Type B pancreatic cell (in vitro differentiated cells): ENCODE results near the gene FBXW7. TPM values are rescaled to one million over a fixed set of nuclear protein-coding genes. Genes with fewer than 3 reads are reported as not detected.
A peak's percentile ranks its signal among the peaks of the same experiment; 100 is the strongest.

ENCODE experiments used
- DNase-seq: peaks from one replicate; pipeline ENCODE4 v3.0.0; 2021; ENCODE audit warnings: mixed read lengths; ENCODE audit not compliant: unreplicated experiment; ENCODE audit errors: extremely low spot score
- H3K27ac Mint-ChIP-seq: 2 replicates; pipeline ENCODE4 v1.8.0; 2021; ENCODE audit warnings: mild to moderate bottlenecking, mixed read lengths
- H3K27me3 Mint-ChIP-seq: 2 replicates; pipeline ENCODE4 v1.8.0; 2021; ENCODE audit warnings: mixed read lengths
- H3K36me3 Mint-ChIP-seq: 2 replicates; pipeline ENCODE4 v1.8.0; 2021; ENCODE audit warnings: mixed read lengths
- H3K4me1 Mint-ChIP-seq: one replicate; pipeline ENCODE4 v1.8.0; 2021; ENCODE audit warnings: mixed read lengths; ENCODE audit not compliant: unreplicated experiment
- H3K4me3 Mint-ChIP-seq: 2 replicates; pipeline ENCODE4 v1.8.0; 2021; ENCODE audit warnings: mild to moderate bottlenecking, mixed read lengths
- H3K9me3 Mint-ChIP-seq: 2 replicates; pipeline ENCODE4 v1.8.0; 2021; ENCODE audit warnings: mixed read lengths
- total RNA-seq: library from RNA; stranded (reverse); gene quantifications from 2 replicates; pipeline ENCODE4 v1.2.1, GENCODE V29; 2021; ENCODE audit warnings: low replicate concordance
- TF ChIP-seq, protein P1 (sequence below): fragments of 200-600 bp; sonication (generic); conservative IDR thresholded peaks from 2 replicates; pipeline ENCODE4 v1.5.0; 2021; ENCODE audit warnings: antibody characterized with exemption, mild to moderate bottlenecking

Gene FBXW7
- total RNA-seq, 1 donor from 2014 or later = 53.0 TPM

DNA sequence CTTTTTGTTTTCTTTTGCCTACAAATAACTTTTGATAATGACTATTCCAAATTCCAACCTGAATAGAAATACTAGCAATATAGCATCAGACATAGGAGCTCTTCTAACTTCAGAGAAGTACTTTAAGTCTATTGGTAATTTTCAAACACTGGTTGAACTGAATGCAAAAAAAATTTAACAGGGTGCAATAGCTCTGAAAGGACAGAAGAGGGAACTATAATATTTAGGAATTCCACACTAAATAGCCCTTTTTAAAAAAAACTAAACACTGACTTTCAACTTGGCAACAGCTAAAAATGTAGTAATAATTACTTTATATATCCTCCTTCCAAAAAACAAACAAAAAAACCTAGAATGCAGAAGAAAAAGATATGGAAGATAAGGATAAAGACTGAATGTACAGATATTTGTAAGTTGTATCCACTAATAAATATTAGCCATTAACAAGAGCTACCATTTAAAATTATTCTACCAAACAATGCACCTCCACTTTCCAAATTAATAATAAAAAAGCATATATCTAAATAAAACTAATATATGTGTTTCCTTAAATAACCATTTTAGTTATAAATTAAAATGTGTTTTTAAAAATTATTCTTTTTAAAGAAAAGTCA lies 81.4 kb downstream of the FBXW7 start:
- no peak for DNase-seq
- Mint-ChIP-seq H3K4me1 (peaks cover 5% of the 10 kb centered on the region), H3K9me3 (no peaks in the 10 kb centered on the region), H3K4me3 (no peak overlapping the region), H3K27ac (peak overlapping the region; percentile 20), H3K36me3 (no peaks in the 10 kb centered on the region), H3K27me3 (no peaks in the 10 kb centered on the region)
- TF ChIP-seq, protein P1, sequence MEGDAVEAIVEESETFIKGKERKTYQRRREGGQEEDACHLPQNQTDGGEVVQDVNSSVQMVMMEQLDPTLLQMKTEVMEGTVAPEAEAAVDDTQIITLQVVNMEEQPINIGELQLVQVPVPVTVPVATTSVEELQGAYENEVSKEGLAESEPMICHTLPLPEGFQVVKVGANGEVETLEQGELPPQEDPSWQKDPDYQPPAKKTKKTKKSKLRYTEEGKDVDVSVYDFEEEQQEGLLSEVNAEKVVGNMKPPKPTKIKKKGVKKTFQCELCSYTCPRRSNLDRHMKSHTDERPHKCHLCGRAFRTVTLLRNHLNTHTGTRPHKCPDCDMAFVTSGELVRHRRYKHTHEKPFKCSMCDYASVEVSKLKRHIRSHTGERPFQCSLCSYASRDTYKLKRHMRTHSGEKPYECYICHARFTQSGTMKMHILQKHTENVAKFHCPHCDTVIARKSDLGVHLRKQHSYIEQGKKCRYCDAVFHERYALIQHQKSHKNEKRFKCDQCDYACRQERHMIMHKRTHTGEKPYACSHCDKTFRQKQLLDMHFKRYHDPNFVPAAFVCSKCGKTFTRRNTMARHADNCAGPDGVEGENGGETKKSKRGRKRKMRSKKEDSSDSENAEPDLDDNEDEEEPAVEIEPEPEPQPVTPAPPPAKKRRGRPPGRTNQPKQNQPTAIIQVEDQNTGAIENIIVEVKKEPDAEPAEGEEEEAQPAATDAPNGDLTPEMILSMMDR = peak; percentile 81

DNA sequence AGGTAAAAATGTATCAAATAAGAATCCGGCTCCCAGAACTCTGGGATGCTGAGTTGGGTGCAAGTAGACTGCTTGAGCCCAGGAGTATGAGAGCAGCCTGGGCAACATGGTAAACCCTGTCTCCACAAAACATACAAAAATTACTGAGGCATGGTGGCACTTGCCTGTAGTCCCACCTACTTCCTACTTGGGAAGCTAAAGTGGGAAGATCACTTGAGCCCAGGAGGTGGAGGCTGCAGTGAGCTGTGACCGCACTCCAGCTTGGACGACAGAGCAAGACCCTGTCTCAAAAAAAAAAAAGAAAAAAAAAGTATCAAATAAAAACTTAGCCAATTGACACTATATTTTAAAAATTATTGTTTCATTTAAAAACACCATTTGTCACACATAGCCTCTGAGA lies 84.4 kb downstream of the FBXW7 start:
- Mint-ChIP-seq H3K36me3 (no peaks in the 10 kb centered on the region), H3K9me3 (no peaks in the 10 kb centered on the region), H3K4me3 (no peak overlapping the region), H3K4me1 (peaks cover 21% of the 10 kb centered on the region), H3K27me3 (no peaks in the 10 kb centered on the region), H3K27ac (no peak overlapping the region)
- DNase-seq = no peak
- TF ChIP-seq, protein P1 = no peak

DNA sequence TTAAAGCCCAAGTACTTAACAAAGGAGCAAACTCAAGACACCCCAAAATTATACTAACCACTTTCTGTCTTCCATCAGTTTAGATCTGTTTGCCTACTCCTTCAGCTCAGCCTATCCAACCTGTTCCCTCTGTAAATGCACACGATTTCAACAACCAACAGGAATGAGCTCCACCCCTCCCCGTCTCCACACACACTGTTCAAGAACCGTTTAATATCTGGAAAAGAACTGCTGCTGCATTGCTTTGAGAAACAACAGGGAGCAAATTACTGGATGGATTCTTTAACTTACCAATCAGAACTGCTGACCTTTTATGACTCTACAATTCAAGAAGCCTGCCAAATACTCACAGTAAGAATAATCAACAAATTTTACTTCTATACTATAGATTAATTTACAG lies 87.0 kb downstream of the FBXW7 start:
- Mint-ChIP-seq H3K27ac (no peak overlapping the region), H3K9me3 (no peaks in the 10 kb centered on the region), H3K27me3 (no peaks in the 10 kb centered on the region), H3K4me1 (peaks cover 16% of the 10 kb centered on the region), H3K36me3 (no peaks in the 10 kb centered on the region), H3K4me3 (peak overlapping the region; percentile 23)
- no peak for DNase-seq
- TF ChIP-seq, protein P1 = no peak

DNA sequence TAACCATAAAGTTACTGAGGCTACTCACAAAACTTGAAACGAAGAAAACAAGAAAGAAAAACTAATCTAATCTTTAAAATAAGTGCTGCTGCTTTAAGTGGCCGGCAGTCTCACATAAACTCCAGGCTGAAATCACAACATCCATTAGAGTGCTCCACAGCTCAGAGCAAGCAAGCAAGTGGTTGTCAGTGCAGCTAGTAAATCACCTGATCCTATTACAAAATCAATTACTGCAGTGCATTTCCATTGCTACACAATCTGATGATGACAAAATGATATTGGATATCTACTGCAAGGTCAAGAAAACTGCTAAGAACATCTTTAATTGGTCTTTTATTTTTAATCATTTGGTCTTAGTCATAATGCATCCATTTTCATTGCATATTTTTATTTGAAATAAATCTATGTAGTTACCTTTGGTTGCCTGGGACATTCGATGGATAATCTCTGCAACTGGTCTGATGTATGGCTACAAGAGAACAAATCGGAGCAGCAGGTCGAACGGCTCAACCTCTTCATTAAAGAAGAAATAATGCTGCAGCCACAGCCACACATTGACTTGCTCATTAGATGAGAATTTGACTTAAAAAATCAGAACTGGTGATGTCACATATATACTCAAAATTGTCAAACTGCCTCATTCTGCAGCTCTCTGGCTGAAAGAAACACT lies 87.7 kb downstream of the FBXW7 start:
- no peak overlapping the region for H3K4me3 Mint-ChIP-seq
- TF ChIP-seq, protein P1 = no peak
- H3K9me3 Mint-ChIP-seq = no peaks in the 10 kb centered on the region
- H3K27ac Mint-ChIP-seq = no peak overlapping the region
- H3K27me3 Mint-ChIP-seq = no peaks in the 10 kb centered on the region
- no peak for DNase-seq
- H3K36me3 Mint-ChIP-seq = no peaks in the 10 kb centered on the region
- H3K4me1 Mint-ChIP-seq = peaks cover 16% of the 10 kb centered on the region

DNA sequence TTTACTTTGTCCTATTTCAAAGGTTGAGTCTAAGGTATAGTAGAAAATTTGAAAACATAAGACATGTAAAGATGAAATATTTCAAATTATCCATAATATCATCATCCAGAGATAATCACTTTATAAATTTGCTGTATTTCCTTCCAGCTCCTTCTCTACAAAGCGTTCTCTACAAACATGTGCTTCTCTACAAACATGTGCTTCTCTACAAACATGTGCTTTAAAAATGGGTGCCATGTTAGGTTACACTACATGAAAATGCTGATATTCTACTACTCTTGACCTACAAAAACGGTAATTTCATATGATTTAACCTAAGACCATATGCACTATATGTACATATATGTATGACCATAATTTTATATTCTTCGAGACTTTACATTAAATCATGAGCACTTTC lies 92.0 kb downstream of the FBXW7 start:
- Mint-ChIP-seq H3K27me3 (no peaks in the 10 kb centered on the region), H3K4me3 (no peak overlapping the region), H3K36me3 (no peaks in the 10 kb centered on the region), H3K27ac (no peak overlapping the region), H3K9me3 (no peaks in the 10 kb centered on the region), H3K4me1 (peaks cover 14% of the 10 kb centered on the region)
- no peak for DNase-seq
- TF ChIP-seq, protein P1 = no peak
